Epithelial cell of prostate (primary cell): ENCODE measurements around the gene AP5M1.
"Not testable (repeated sequence)": the region's sequence is repeated elsewhere in the genome, so short reads cannot be mapped to it uniquely, and the experiment has no call there.

Experiments used
- DNase-seq: peaks from one replicate; pipeline ENCODE4 v3.0.0-alpha.2; 2011; ENCODE audit warnings: low read depth, low spot score
- H3K27ac ChIP-seq: fragments of 450-650 bp; 2 replicates; pipeline ENCODE4 v1.5.1; 2017; ENCODE audit warnings: mild to moderate bottlenecking

Gene AP5M1, protein sequence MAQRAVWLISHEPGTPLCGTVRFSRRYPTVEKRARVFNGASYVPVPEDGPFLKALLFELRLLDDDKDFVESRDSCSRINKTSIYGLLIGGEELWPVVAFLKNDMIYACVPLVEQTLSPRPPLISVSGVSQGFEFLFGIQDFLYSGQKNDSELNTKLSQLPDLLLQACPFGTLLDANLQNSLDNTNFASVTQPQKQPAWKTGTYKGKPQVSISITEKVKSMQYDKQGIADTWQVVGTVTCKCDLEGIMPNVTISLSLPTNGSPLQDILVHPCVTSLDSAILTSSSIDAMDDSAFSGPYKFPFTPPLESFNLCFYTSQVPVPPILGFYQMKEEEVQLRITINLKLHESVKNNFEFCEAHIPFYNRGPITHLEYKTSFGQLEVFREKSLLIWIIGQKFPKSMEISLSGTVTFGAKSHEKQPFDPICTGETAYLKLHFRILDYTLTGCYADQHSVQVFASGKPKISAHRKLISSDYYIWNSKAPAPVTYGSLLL

DNA sequence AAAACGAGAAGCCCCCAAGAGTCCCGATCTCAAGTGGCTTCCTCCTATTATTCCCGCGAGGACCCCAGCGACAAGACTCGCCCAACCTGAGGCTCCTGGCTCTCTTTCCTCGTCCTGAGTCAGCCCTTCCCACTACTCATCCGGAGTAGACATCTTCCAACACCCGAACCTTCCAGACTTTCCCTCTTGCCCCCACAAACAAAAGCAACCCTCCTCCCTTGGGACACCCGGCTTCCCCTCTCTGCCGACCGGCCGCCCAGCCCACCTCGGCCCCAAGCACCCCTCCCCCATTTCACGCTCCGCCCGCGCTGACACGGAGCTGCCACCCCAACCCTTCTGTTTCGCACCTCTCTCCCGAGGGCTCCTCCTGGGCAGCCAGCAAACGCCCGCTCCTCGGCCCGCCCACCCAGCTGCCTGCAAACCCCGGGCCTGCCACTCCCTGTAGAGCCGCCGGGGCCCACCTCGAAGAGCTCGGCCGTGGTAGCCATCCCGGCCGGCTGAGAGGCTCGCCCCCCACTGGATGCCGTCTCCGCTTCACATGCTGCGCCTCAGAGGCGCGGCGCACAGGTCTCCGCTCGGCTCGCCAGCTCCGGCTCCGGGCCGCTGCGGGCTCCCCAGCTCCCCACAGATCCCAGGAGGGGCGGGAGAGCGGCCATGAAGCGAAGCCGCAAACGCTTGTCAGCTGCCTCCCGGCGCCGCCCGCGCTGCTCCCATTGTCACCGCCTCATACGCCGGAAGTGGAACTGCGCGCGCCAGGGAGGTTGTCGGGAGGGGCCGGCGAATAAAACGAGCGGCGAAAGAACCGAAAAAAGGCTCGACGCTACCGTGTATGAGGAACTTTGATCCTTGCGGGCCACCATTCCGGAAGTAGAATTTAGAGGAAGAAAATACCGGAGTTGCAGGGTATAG lies at the start of gene AP5M1, which contains the start of gene EXOC5:
TSS of gene AP5M1 (plus strand) at position 811 of the 909 bp plus-strand sequence. CDS start 344 bp downstream, outside the sequence.
TSS of gene EXOC5 (minus strand) at position 745 of the 909 bp plus-strand sequence. CDS start at position 488, 257 bp downstream.
- H3K27ac ChIP-seq: peak within 1 kb of the TSS; percentile 90
- DNase-seq: peak; percentile 63

DNA sequence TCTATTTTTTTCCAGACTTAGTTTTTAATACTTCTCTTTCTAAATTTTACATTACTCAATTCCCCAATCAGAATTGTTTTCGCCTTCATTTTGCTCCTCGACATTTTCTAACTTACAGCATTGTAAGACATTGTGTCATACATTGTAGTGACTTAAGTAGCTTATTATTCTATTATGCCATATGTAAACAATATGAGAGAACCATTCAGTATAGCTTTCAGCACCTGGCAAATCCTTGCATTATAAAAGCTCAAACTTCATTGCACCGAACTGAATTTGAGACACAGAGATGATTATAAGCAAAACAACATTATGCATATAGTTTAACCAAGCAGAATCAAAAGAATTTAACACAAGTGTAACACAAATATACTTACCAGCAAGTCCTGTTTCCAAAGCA lies 46.8 kb upstream of the AP5M1 start:
- H3K27ac ChIP-seq: no peak overlapping the region
- DNase-seq: no peak

DNA sequence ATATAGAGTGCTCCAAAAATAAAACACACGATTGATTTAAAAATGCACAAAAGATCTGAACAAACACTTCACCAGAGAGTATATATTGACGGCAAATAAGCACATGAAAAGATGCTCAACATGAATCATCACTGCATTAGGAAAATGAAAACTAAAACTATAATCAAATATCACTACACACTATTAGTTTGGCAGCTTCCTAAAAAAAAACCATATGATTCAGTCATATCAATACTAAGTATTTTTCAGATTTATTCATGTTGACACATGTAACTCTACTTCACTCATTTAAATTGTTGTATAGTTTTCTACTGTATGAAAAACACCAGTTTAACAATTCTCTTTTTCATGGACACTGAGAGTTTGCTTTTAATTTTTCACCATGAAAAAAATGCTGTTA lies 41.7 kb upstream of the AP5M1 start:
- no peak overlapping the region for H3K27ac ChIP-seq
- DNase-seq: no peak

DNA sequence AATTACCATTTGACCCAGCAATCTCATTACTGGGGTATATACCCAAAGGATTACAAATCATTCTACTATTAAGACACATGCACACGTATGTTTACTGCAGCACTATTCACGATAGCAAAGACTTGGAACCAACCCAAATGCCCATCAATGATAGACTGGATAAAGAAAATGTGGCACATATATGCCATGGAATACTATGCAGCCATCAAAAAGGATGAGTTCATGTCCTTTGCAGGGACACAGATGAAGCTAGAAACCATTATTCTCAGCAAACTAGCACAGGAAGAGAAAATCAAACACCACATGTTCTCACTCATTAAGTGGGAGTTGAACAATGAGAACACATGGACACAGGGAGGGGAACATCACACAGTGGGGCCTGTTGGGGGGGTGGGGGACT lies 40.5 kb upstream of the AP5M1 start:
- not testable (repeated sequence) for DNase-seq, H3K27ac ChIP-seq

DNA sequence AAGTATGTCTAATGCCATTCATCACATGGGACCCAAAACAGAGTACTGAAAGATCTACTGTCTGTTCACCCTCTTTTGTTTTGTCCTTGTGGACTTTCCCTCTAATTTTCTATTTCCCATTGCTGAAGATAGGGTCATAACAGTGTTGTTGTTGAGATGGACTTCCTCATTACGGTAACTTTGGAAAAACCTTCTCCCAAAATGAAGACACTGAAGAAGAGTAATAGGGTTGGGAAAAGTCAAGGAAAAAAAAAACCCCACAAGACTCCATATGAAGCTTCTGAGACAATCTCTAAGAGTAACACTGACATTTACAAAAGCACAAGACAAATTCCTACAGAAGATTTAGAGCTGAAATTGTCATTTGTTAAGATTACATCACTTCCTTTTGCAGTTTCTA lies 36.8 kb upstream of the AP5M1 start:
- no peak overlapping the region for H3K27ac ChIP-seq
- DNase-seq: no peak

DNA sequence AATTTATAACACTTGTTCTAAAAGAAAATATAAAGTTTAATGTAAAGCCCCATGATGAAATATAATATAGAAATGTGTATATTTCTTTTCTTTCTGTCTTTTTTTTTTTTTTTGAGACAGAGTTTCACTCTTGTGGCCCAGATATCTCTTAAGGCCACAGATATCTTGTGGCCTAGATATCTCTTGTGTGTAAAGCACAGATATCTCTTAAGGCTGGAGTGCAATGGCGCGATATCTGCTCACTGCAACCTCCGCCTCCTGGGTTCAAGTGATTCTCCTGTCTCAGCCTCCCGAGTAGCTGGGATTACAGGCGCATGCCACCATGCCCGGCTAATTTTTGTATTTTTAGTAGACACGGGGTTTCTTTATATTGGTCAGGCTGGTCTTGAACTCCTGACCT lies 28.7 kb upstream of the AP5M1 start:
- not testable (repeated sequence) for H3K27ac ChIP-seq, DNase-seq

DNA sequence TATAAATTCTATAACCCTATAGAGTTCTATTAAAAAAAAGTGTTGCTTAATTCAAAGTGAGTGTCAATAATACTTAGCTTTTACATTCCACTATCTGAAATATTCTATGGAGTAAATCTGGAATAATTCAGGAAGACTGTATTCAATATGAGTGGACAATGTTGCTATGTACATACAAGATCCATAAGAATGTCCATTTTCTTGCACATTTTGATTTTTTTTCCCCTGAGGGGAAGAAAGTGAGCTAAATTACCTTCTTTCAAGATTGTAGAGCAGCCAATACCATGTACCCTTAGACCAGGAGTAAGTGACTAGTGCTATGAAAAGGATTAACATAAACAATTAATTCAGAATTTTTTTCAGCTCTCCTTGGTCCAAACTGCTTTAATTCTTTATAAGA lies 25.5 kb upstream of the AP5M1 start:
- no peak for DNase-seq

DNA sequence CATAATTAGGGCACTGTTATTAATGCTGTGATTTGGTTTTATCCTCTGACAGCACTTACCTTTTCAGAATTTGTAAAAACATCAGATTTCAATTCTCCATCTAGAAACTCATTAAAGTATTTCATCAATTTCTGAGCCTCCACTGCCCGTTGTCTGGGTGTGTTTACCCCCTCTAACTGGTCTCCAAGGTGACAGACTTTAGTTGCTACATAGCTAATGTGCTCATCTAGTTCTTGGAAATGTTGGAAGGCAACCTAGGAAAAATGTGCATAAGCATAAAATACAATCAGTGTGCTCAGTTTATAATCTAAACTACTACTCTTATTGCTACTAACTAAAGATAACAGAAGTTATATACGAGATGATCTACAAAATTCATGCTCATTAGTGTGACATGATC lies 24.7 kb upstream of the AP5M1 start:
- DNase-seq: no peak
- H3K27ac ChIP-seq: no peak overlapping the region

More for the DNA sequence above, 25.5 kb upstream of the AP5M1 start:
- H3K27ac ChIP-seq: no peak overlapping the region

DNA sequence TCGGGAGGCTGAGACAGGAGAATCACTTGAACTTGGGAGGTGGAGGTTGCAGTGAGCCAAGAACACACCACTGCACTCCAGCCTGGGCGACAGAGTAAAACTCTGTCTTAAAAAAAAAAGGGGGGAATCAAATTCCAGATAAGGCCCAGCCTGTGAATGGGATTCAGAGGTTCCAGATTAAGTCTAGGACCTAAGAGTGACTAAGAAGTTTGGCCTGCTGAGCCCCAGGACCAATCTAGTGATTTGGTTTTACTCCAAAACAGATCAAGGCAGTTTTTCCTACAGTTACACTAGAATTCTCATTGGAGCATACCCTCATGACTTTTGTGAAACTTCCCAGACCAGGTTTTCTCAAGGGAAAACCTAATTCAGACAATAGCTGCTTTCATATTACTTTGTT lies 22.8 kb upstream of the AP5M1 start:
- no peak overlapping the region for H3K27ac ChIP-seq
- DNase-seq: no peak

DNA sequence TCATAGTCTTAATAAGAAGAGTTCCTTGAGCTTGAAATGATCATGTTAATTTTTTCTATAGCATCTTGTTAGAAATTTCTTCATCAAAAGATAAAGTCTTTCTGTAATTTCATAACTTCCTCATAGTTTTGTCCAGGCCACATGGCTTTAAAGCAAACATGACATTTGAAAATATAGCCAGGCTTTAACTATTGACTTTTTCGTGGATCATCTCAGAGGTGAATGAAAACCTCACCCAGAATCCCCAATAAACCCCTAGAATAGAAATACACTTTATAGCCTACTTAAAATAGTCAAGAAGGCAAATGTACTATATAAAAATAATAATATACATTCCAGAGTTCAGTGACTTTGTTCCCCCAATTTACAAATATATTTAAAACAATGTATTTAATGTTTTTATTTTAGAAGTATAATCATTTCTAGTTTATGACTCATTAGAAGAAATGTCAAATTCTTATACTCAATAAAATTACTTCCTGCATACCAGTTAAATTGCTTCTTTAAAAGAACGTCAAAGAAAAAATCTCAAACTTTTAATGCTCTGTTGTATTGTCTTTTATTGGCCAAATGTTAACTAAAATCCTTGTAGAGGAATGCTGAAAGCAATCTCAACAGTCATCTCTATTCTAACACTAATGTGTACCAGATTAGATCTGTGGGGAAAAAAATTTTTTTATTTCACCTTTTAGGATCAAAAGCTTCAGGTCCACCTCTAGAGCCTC lies 21.7 kb upstream of the AP5M1 start:
- no peak for DNase-seq
- no peak overlapping the region for H3K27ac ChIP-seq

DNA sequence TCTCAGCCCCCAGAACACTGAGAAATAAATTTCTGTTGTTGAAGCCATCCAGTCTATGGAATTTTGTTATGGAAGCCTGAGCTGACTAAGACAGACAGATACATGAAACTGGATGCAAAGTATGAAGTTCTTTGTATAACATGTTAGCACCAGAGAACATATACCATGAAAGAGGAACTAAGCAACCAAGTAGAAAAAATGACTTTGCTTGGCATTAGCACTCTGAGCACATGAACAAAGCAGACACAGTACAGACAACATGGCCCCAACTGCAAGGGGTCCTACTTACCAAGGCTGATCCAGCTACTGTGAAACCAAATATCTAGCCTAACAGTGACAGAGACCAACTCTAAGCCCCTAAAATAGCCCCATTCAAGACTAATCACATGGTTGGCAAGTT lies 13.9 kb upstream of the AP5M1 start:
- no peak overlapping the region for H3K27ac ChIP-seq
- DNase-seq: no peak

DNA sequence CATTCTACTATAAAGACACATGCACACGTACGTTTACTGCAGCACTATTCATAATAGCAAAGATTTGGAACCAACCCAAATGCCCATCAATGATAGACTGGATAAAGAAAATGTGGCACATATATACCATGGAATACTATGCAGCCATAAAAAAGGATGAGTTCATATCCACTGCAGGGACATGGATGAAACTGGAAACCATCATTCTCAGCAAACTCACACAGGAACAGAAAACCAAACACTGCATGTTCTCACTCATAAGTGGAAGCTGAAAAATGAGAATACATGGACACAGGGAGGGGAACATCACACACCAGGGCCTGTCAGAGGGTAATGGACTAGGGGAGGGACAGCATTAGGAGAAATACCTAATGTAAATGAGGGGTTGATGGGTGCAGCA lies 10.6 kb upstream of the AP5M1 start:
- not testable (repeated sequence) for H3K27ac ChIP-seq, DNase-seq

DNA sequence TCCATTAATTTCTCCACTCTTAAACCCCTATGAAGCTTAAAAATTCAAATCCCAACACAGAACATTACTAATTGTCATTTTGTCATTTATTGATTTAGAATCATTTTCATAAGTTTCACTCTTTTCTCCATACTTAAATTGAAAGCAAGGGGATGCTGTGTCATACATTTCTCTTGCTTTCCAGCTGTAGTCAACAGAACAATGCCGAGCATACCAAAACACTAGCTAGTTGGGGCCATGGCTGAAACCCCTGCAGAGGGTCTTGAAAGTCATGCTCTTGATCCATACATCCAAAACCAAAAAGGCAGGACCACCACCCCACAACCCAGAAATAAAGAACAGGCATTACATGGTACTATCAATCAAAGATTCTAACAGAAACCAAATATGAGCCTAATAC lies 9.1 kb upstream of the AP5M1 start:
- DNase-seq: no peak

DNA sequence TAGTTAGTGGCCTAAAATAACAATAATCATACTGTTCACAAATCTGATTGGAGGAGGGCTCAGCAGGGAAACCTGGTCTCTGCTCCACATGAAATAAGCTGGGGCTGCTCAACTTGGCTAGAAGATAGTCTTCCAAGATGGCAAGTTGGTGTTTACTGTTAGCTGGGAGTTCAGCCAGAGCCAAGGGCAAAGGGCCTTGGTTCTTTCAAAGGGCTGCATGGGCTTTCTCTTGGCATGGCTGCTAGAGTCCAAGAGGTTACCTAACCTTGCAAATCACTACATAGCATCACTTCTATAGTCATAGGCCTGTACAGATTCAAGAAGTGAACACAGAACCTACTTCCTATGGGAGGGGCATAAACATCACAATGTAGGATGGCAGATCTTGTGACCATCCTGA lies 7.2 kb upstream of the AP5M1 start:
- no peak overlapping the region for H3K27ac ChIP-seq
- DNase-seq: no peak

More for the DNA sequence above, 9.1 kb upstream of the AP5M1 start:
- no peak overlapping the region for H3K27ac ChIP-seq

DNA sequence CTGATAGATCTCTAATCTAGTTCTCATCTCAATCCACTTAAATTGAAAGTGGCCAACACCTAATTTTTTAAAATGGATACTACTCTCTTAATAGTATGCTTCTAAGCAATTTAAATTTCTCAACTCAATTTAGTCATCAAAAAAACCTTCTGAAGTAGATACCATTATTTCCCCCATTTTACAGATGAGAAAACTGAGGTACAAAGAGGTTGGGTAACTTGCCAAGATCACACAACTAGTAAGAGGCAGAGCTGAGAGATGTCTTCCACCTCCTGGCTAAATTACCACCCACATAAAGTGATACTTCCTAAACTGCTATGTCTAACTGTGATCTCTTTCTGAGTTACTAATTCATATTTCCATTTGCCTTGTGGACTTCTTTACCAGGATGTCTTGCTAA lies 6.7 kb upstream of the AP5M1 start:
- no peak for DNase-seq
- H3K27ac ChIP-seq: no peak overlapping the region

DNA sequence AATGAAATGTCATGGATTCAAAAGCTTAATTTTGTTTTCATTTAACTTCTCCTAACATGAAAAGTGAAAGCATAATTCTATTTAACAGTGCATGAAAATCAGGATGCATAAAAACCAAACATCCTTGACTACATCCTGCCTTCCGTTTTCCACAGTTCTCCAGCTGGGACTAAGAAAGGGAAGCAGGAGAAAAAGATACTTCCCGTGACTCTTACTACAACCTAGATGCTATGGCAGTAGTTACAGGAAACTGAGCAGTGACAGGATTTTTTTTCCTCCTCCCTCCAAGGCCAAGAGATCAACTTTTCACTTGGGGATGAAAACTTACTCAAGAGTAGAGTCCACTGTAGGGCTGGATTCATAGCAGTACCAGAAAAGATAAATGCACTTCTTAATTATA lies 2.7 kb upstream of the AP5M1 start:
- DNase-seq: no peak
- H3K27ac ChIP-seq: no peak overlapping the region

DNA sequence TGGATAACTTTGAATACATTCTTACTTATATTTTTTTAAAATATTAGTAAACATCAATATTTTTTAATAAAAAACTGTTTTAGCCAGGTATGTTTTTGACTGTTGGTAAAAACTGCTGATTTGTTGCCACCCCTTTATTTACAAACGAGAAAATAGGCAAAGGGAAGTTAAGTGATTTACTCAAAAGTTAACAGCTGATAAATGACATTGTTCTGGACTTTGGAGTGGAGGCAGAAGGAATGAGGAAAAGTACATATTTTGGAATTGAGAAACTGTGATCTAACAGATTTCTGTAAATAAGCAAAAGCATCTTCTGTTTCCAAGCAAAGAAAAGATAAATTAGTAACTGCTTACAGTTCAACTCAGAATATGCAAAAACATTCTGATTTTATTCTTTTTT lies 4.5 kb downstream of the AP5M1 start:
- DNase-seq: no peak
- H3K27ac ChIP-seq: no peak overlapping the region

DNA sequence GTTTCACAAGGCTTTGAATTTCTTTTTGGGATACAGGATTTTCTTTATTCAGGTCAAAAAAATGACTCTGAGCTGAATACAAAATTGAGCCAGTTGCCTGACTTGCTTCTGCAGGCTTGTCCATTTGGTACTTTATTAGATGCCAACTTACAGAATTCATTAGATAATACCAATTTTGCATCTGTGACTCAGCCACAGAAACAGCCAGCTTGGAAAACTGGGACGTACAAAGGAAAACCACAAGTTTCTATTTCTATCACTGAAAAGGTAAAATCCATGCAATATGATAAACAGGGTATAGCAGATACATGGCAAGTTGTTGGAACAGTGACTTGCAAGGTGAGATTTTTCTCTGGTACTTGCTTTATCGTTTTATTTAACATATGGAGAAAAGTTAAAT lies 5.8 kb downstream of the AP5M1 start:
- no peak for DNase-seq
- H3K27ac ChIP-seq: no peak overlapping the region

DNA sequence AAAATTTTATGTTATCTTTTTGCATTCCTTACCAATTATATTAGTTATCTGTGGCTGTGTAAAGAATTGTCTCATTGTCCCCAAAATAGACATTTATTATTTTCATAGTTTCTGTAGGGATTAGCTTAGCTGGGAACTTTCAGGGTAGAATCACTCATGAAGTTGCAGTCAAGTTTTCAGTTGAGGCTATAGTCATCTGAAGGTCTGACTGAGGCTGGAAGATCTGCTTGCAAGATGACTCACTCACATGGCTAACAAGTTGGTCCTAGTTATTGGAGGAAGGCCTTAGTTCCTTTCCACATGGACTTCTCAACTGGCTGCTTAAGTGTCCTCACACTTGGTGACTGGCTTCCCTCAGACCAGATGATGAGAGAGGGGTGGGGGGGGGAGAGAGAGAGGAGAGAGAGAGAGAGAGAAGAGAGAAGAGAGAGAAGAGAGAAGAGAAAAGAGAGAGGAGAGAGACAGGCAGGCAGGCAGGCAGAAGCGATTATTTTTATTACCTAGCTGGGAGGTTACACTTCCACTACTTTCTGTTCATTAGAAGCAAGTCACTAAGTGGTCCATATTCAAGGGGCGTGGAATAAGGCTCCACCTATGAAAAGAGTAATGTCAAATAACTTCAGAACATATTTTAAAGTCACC lies 6.4 kb downstream of the AP5M1 start:
- H3K27ac ChIP-seq: no peak overlapping the region
- DNase-seq: no peak

DNA sequence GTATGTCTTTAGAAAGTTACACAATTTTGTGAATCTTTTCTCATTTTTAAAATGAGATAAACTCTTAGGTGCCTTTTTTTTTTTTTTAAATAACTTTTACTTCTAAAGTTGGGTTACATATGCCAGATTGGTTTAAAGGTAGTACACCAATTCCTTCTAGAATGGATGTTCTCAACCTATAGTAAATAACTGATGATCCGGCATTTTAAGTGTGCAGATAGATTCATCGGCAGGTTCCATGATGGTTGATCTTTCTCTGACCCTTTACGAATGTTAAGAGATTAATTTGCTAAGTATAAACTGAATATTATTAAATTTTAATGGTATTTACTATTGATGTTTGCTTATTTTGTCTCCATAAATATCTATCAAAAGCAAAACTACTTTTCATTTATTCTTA lies 8.3 kb downstream of the AP5M1 start:
- DNase-seq: no peak
- no peak overlapping the region for H3K27ac ChIP-seq
